ENCODE data around the gene MID1. TPM values are rescaled to one million over a fixed set of nuclear protein-coding genes. Genes with fewer than 3 reads are reported as not detected.

The MID1 gene
- total RNA-seq, 4 donors from 2014 or later, result 19.6 to 40.4 (median 29.9) TPM

- Histone ChIP-seq H3K4me3 (no peak overlapping the region), H3K27me3 (no peaks in the 10 kb centered on the region), H3K27ac (no peak overlapping the region), H3K36me3 (no peaks in the 10 kb centered on the region), H3K4me1 (no peaks in the 10 kb centered on the region), H3K9me3 (no peaks in the 10 kb centered on the region)
- no peak for DNase-seq
- no peak for TF ChIP-seq CTCF (IDR thresholded peaks at IDR 0.05)
- TF ChIP-seq POLR2A (IDR thresholded peaks at IDR 0.05), result no peak
Measured at GRCh38 chrX:10564484-10564883, 55.9 kb downstream of the MID1 start.

- Histone ChIP-seq H3K4me3 (no peak overlapping the region), H3K27me3 (no peaks in the 10 kb centered on the region), H3K36me3 (no peaks in the 10 kb centered on the region), H3K9me3 (no peaks in the 10 kb centered on the region), H3K4me1 (no peaks in the 10 kb centered on the region), H3K27ac (no peak overlapping the region)
- no peak for DNase-seq
- TF ChIP-seq CTCF (IDR thresholded peaks at IDR 0.05), result no peak
- TF ChIP-seq POLR2A (IDR thresholded peaks at IDR 0.05), result no peak
Measured at GRCh38 chrX:10557166-10557565, 63.2 kb downstream of the MID1 start.

GRCh38 chrX:10556405-10556804 lies 64.0 kb downstream of the MID1 start:
- Histone ChIP-seq H3K36me3 (no peaks in the 10 kb centered on the region), H3K4me1 (no peaks in the 10 kb centered on the region), H3K9me3 (no peaks in the 10 kb centered on the region), H3K4me3 (no peak overlapping the region), H3K27ac (no peak overlapping the region), H3K27me3 (no peaks in the 10 kb centered on the region)
- no peak for TF ChIP-seq CTCF (IDR thresholded peaks at IDR 0.05)
- no peak for TF ChIP-seq POLR2A (IDR thresholded peaks at IDR 0.05)
- no peak for DNase-seq

- Histone ChIP-seq H3K36me3 (no peaks in the 10 kb centered on the region), H3K27ac (no peak overlapping the region), H3K9me3 (no peaks in the 10 kb centered on the region), H3K27me3 (no peaks in the 10 kb centered on the region), H3K4me1 (no peaks in the 10 kb centered on the region), H3K4me3 (no peak overlapping the region)
- DNase-seq, result no peak
- TF ChIP-seq CTCF (IDR thresholded peaks at IDR 0.05) (no peak), POLR2A (IDR thresholded peaks at IDR 0.05) (no peak)
Measured at GRCh38 chrX:10555846-10556245, 64.5 kb downstream of the MID1 start.

GRCh38 chrX:10554612-10555270 lies 65.6 kb downstream of the MID1 start:
- TF ChIP-seq POLR2A (IDR thresholded peaks at IDR 0.05) (no peak), CTCF (IDR thresholded peaks at IDR 0.05) (no peak)

GRCh38 chrX:10549280-10549679 lies 71.1 kb downstream of the MID1 start:
- Histone ChIP-seq H3K27ac (no peak overlapping the region), H3K4me1 (no peaks in the 10 kb centered on the region), H3K27me3 (no peaks in the 10 kb centered on the region), H3K36me3 (no peaks in the 10 kb centered on the region), H3K4me3 (no peak overlapping the region), H3K9me3 (no peaks in the 10 kb centered on the region)
- no peak for TF ChIP-seq POLR2A (IDR thresholded peaks at IDR 0.05)
- no peak for TF ChIP-seq CTCF (IDR thresholded peaks at IDR 0.05)
- DNase-seq, result no peak

More at GRCh38 chrX:10554612-10555270, 65.6 kb downstream of the MID1 start:
- DNase-seq, result no peak
- Histone ChIP-seq H3K4me1 (no peaks in the 10 kb centered on the region), H3K4me3 (no peak overlapping the region), H3K27ac (no peak overlapping the region), H3K36me3 (no peaks in the 10 kb centered on the region), H3K9me3 (no peaks in the 10 kb centered on the region), H3K27me3 (no peaks in the 10 kb centered on the region)

All from Peyer's patch (tissue), 4 donors.